Upper lobe of left lung (tissue), 4 donors: ENCODE data around the gene GEMIN5.

Experiments used
- EP300 ChIP-seq, 4 donors: sonication (generic); formaldehyde crosslinking; IDR thresholded peaks; one replicate each; pipeline ENCODE4 v1.5.1; 2017; ENCODE audit warnings: antibody characterized with exemption in 4 of 4, control low read depth in 2 of 4
- POLR2A ChIP-seq, 4 donors: fragments of 450-650 bp; IDR thresholded peaks; one replicate each; pipeline ENCODE4 v1.5.1; 2016 to 2017; ENCODE audit warnings: antibody characterized with exemption in 4 of 4, mild to moderate bottlenecking in 2 of 4
- POLR2AphosphoS5 ChIP-seq, 2 donors: sonication (generic); formaldehyde crosslinking; IDR thresholded peaks; one replicate each; pipeline ENCODE4 v1.5.1; 2017; ENCODE audit warnings: antibody characterized with exemption in 2 of 2
- TF ChIP-seq, protein P1 (sequence below), 6 experiments: fragments of 450-650 bp in 4 of 6; fragments of 200-600 bp in 2 of 6; sonication (generic) in 2 of 6; IDR thresholded peaks; one replicate each; pipeline ENCODE4 v1.5.1; 2016 to 2019; ENCODE audit warnings: antibody characterized with exemption in 6 of 6

DNA sequence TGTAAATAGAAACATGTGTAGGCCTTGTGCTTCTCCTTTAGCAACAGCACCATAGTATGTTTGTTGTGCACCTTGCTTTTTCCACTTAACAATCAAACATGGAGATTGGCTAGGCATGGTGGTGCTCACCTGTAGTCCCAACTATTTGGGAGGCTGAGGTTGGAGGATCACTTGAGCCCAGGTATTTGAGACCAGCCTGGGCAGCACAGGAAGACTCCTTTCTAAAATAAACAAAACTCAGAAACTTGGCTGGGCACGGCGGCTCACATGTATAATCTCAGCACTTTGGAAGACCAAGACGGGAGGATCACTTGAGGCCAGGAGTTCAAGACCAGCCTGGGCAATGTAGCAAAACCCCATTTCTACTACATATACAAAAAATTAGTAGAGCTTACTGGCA is 86.7 kb downstream of the GEMIN5 start:
- TF ChIP-seq, protein P1, sequence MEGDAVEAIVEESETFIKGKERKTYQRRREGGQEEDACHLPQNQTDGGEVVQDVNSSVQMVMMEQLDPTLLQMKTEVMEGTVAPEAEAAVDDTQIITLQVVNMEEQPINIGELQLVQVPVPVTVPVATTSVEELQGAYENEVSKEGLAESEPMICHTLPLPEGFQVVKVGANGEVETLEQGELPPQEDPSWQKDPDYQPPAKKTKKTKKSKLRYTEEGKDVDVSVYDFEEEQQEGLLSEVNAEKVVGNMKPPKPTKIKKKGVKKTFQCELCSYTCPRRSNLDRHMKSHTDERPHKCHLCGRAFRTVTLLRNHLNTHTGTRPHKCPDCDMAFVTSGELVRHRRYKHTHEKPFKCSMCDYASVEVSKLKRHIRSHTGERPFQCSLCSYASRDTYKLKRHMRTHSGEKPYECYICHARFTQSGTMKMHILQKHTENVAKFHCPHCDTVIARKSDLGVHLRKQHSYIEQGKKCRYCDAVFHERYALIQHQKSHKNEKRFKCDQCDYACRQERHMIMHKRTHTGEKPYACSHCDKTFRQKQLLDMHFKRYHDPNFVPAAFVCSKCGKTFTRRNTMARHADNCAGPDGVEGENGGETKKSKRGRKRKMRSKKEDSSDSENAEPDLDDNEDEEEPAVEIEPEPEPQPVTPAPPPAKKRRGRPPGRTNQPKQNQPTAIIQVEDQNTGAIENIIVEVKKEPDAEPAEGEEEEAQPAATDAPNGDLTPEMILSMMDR (IDR thresholded peaks at IDR 0.05), result no peak
- no peak for TF ChIP-seq POLR2AphosphoS5 (IDR thresholded peaks at IDR 0.05)
- TF ChIP-seq POLR2A (IDR thresholded peaks at IDR 0.05), result no peak
- TF ChIP-seq EP300 (IDR thresholded peaks at IDR 0.05), result no peak
